Liver (tissue), 3 donors: ENCODE data around the gene L2HGDH.

Experiments used
- CTCF ChIP-seq: fragments of 150-350 bp; IDR thresholded peaks from 2 replicates; pipeline ENCODE4 v1.5.1; 2017; ENCODE audit warnings: improper control_type of control experiment, low read depth, low read length; ENCODE audit not compliant: missing input control
- EGR1 ChIP-seq, 2 donors: IDR thresholded peaks; 2 replicates each; pipeline ENCODE4 v1.6.1; 2016 to 2018; ENCODE audit warnings: antibody characterized with exemption in 2 of 2, low read depth in 2 of 2
- GABPA ChIP-seq, 2 donors: IDR thresholded peaks in 1 of 2; conservative IDR thresholded peaks in 1 of 2; 2 replicates each; pipeline ENCODE4 v1.6.1; 2016; ENCODE audit warnings: antibody characterized with exemption in 2 of 2, mild to moderate bottlenecking in 1 of 2, moderate library complexity in 1 of 2
- JUND ChIP-seq, 2 donors: IDR thresholded peaks; 2 replicates each; pipeline ENCODE4 v1.6.1; 2016; ENCODE audit warnings: antibody characterized with exemption in 2 of 2
- MAX ChIP-seq: IDR thresholded peaks from 2 replicates; pipeline ENCODE4 v1.6.1; 2016; ENCODE audit warnings: antibody characterized with exemption
- RAD21 ChIP-seq, 2 donors: IDR thresholded peaks; 2 replicates each; pipeline ENCODE4 v1.6.1; 2016; ENCODE audit warnings: antibody characterized with exemption in 2 of 2, mild to moderate bottlenecking in 2 of 2
- REST ChIP-seq: IDR thresholded peaks from 2 replicates; pipeline ENCODE4 v1.6.1; 2016; ENCODE audit warnings: antibody characterized with exemption, mild to moderate bottlenecking
- RXRA ChIP-seq, 2 donors: IDR thresholded peaks; 2 replicates each; pipeline ENCODE4 v1.6.1; 2017 to 2018; ENCODE audit warnings: antibody characterized with exemption in 2 of 2, mild to moderate bottlenecking in 1 of 2
- SP1 ChIP-seq: IDR thresholded peaks from 2 replicates; pipeline ENCODE4 v1.6.1; 2018; ENCODE audit warnings: antibody characterized with exemption, mild to moderate bottlenecking
- TAF1 ChIP-seq: conservative IDR thresholded peaks from 2 replicates; pipeline ENCODE4 v1.6.1; 2016; ENCODE audit warnings: antibody characterized with exemption, mild to moderate bottlenecking
- YY1 ChIP-seq: IDR thresholded peaks from 2 replicates; pipeline ENCODE4 v1.6.1; 2016; ENCODE audit warnings: antibody characterized with exemption, mild to moderate bottlenecking
- ZBTB33 ChIP-seq: IDR thresholded peaks from 2 replicates; pipeline ENCODE4 v1.6.1; 2016; ENCODE audit warnings: antibody characterized with exemption
- donor health status: healthy.
- donor health status: healthy.

- TF ChIP-seq CTCF (no peak), JUND (IDR thresholded peaks at IDR 0.05) (no peak), RXRA (IDR thresholded peaks at IDR 0.05) (no peak), MAX (no peak), YY1 (no peak), TAF1 (no peak), REST (no peak), ZBTB33 (no peak), EGR1 (IDR thresholded peaks at IDR 0.05; ENCODE audit: low read depth in 2 of 2) (no peak), GABPA (IDR thresholded peaks at IDR 0.05 in 1 of 2, conservative IDR thresholded peaks at IDR 0.05 in 1 of 2) (no peak), RAD21 (IDR thresholded peaks at IDR 0.05) (no peak), SP1 (no peak)
Observed at GRCh38 chr14:50228313-50228712, 83.7 kb downstream of the L2HGDH start.
